Neural cell (in vitro differentiated cells): ENCODE data around the gene USP13. TPM values are rescaled to one million over a fixed set of nuclear protein-coding genes. Genes with fewer than 3 reads are reported as not detected.

ENCODE experiments used
- H2AFZ ChIP-seq: fragments of 200-600, 300-800 bp; sonication (generic), shearing (Covaris generic); 2 replicates; pipeline ENCODE4 v1.6.0; 2014; ENCODE audit warnings: low read depth, mild to moderate bottlenecking, antibody characterized with exemption, low read length, moderate library complexity
- H3F3A ChIP-seq: fragments of 200-600 bp; shearing (Covaris generic); 2 replicates; pipeline ENCODE4 v1.6.1; 2016; ENCODE audit warnings: mild to moderate bottlenecking, moderate library complexity, mixed read lengths, antibody characterized with exemption, low read length; ENCODE audit not compliant: insufficient read depth, poor library complexity, severe bottlenecking
- H3K27ac ChIP-seq: fragments of 200-600, 300-800 bp; sonication (generic), shearing (Covaris generic); 2 replicates; pipeline ENCODE4 v1.5.1; 2014; ENCODE audit warnings: mild to moderate bottlenecking, low read length, moderate library complexity
- H3K27me3 ChIP-seq: fragments of 300-800, 200-600 bp; sonication (generic), shearing (Covaris generic); 2 replicates; pipeline ENCODE4 v1.6.0; 2014; ENCODE audit warnings: mild to moderate bottlenecking, low read depth, low read length, moderate library complexity; ENCODE audit not compliant: insufficient read depth
- H3K36me3 ChIP-seq: fragments of 300-800, 200-600 bp; sonication (generic), shearing (Covaris generic); 2 replicates; pipeline ENCODE4 v1.5.1; 2014; ENCODE audit warnings: mild to moderate bottlenecking, antibody characterized with exemption, low read length, moderate library complexity; ENCODE audit not compliant: insufficient read depth
- H3K4me2 ChIP-seq: fragments of 300-800, 200-600 bp; sonication (generic), shearing (Covaris generic); 2 replicates; pipeline ENCODE4 v1.6.0; 2014; ENCODE audit warnings: mild to moderate bottlenecking, low read length
- H3K4me3 ChIP-seq: fragments of 300-800, 200-600 bp; sonication (generic), shearing (Covaris generic); 2 replicates; pipeline ENCODE4 v1.5.1; 2014; ENCODE audit warnings: mild to moderate bottlenecking, low read length, moderate library complexity
- H3K79me2 ChIP-seq: fragments of 200-600 bp; shearing (Covaris generic); replicated peaks from 2 replicates; pipeline ENCODE4 v1.6.0; 2014; ENCODE audit warnings: mild to moderate bottlenecking, low read length, moderate library complexity; ENCODE audit not compliant: insufficient read depth
- H3K9ac ChIP-seq: fragments of 300-800, 200-600 bp; sonication (generic), shearing (Covaris generic); 2 replicates; pipeline ENCODE4 v1.6.1; 2016; ENCODE audit warnings: mild to moderate bottlenecking, low read length, mixed read lengths
- H3K9me2 ChIP-seq: fragments of 200-600 bp; shearing (Covaris generic); 2 replicates; pipeline ENCODE4 v1.6.1; 2016; ENCODE audit warnings: mild to moderate bottlenecking, low read length, mixed read lengths; ENCODE audit not compliant: insufficient read depth
- H3K9me3 ChIP-seq: fragments of 200-600, 300-800 bp; sonication (generic), shearing (Covaris generic); 2 replicates; pipeline ENCODE4 v1.6.1; 2016; ENCODE audit warnings: mild to moderate bottlenecking, mixed run types, low read length, moderate library complexity, mixed read lengths
- H4K20me1 ChIP-seq: fragments of 200-600 bp; shearing (Covaris generic); 2 replicates; pipeline ENCODE4 v1.6.1; 2016; ENCODE audit warnings: mild to moderate bottlenecking, mixed run types; ENCODE audit not compliant: insufficient read depth
- EP300 ChIP-seq: fragments of 450-650 bp; conservative IDR thresholded peaks from 2 replicates; pipeline ENCODE4 v1.6.1; 2014; ENCODE audit warnings: antibody characterized with exemption, mild to moderate bottlenecking, moderate library complexity; ENCODE audit not compliant: poor library complexity, severe bottlenecking
- EZH2 ChIP-seq: fragments of 200-600, 300-800 bp; shearing (Covaris generic), sonication (generic); IDR thresholded peaks from 2 replicates; pipeline ENCODE4 v1.6.1; 2014; ENCODE audit warnings: antibody characterized with exemption, low read length, borderline replicate concordance, mild to moderate bottlenecking; ENCODE audit not compliant: insufficient read depth, poor library complexity, severe bottlenecking
- MXI1 ChIP-seq: fragments of 450-650 bp; conservative IDR thresholded peaks from 2 replicates; pipeline ENCODE4 v1.6.1; 2014; ENCODE audit warnings: antibody characterized with exemption, mild to moderate bottlenecking; ENCODE audit not compliant: poor library complexity, severe bottlenecking
- POLR2AphosphoS5 ChIP-seq: IDR thresholded peaks from 2 replicates; pipeline ENCODE4 v1.6.1; 2012
- RAD21 ChIP-seq: fragments of 450-650 bp; conservative IDR thresholded peaks from 2 replicates; pipeline ENCODE4 v1.6.1; 2014; ENCODE audit warnings: antibody characterized with exemption, mild to moderate bottlenecking, moderate library complexity
- SMC3 ChIP-seq: fragments of 450-650 bp; conservative IDR thresholded peaks from 2 replicates; pipeline ENCODE4 v1.6.1; 2014; ENCODE audit warnings: antibody characterized with exemption, mild to moderate bottlenecking, moderate library complexity; ENCODE audit not compliant: poor library complexity
- TAF1 ChIP-seq: IDR thresholded peaks from 2 replicates; pipeline ENCODE4 v1.6.1; 2012; ENCODE audit warnings: low read depth
- polyA plus RNA-seq: library from polyadenylated mRNA; depleted of rRNA; stranded (reverse); fragments of >200 nt; gene quantifications from 2 replicates; pipeline ENCODE4 v1.2.3, GENCODE V29; 2014
- TF ChIP-seq, protein P1 (sequence below): fragments of 450-650 bp; IDR thresholded peaks from 2 replicates; pipeline ENCODE4 v1.5.1; 2014; ENCODE audit warnings: antibody characterized with exemption, mild to moderate bottlenecking, moderate library complexity; ENCODE audit not compliant: poor library complexity, severe bottlenecking
- TF ChIP-seq, protein P2 (sequence below): IDR thresholded peaks from 2 replicates; pipeline ENCODE4 v1.6.1; 2012; ENCODE audit warnings: borderline replicate concordance

USP13 gene
- polyA plus RNA-seq, 1 donor from 2014 or later, result 3.8 TPM

DNA sequence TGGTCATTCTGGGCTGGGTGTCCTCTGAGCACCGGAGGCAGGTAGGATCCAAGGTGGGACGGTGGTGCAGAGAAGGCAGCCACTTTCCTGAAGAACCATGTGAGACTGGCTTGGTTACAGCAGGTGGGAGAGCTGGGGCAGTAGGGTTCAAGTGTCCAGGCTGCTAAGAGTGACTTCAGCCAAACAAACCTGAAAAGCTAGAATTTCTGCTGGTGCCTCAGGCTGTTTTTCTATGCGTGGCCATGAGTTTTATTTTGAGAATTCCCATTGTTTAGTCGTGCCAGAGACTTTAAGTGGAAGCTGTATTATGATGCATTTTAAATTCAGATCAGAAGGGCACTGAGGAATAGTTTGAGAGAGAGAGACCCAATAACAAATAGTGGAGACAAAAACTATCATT is 20.1 kb downstream of the USP13 start:
- Histone ChIP-seq H3K4me2 (no peak overlapping the region), H3K9me3 (no peaks in the 10 kb centered on the region), H3K9me2 (no peaks in the 10 kb centered on the region), H3F3A (no peaks in the 10 kb centered on the region), H3K27me3 (no peaks in the 10 kb centered on the region), H3K79me2 (no peaks in the 10 kb centered on the region), H3K27ac (no peak overlapping the region), H3K36me3 (no peaks in the 10 kb centered on the region), H2AFZ (no peak overlapping the region), H3K9ac (no peak overlapping the region), H3K4me3 (no peak overlapping the region), H4K20me1 (no peaks in the 10 kb centered on the region)
- TF ChIP-seq, protein P1, sequence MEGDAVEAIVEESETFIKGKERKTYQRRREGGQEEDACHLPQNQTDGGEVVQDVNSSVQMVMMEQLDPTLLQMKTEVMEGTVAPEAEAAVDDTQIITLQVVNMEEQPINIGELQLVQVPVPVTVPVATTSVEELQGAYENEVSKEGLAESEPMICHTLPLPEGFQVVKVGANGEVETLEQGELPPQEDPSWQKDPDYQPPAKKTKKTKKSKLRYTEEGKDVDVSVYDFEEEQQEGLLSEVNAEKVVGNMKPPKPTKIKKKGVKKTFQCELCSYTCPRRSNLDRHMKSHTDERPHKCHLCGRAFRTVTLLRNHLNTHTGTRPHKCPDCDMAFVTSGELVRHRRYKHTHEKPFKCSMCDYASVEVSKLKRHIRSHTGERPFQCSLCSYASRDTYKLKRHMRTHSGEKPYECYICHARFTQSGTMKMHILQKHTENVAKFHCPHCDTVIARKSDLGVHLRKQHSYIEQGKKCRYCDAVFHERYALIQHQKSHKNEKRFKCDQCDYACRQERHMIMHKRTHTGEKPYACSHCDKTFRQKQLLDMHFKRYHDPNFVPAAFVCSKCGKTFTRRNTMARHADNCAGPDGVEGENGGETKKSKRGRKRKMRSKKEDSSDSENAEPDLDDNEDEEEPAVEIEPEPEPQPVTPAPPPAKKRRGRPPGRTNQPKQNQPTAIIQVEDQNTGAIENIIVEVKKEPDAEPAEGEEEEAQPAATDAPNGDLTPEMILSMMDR, result no peak

DNA sequence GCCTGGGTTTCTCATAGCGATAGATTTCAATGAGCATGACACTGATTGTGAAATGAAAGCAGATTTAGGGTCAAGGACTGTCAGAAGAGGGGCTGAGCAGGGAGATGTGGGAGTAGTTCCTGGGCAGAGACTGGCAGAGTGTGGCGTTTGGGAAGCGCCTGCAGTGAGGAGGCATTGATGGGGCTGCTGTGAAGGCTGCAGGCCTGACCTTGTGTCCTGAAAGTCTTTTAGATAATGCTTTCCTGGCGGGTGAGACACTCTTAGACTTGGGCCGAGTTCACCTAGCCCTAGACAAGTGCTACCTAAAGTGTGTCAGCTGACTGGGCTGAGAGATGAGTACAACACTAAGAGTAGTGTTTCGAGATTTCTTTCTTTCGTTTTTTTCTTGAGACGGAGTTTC is 20.7 kb downstream of the USP13 start:
- Histone ChIP-seq H3K27ac (no peak overlapping the region), H3K4me3 (no peak overlapping the region), H3F3A (no peaks in the 10 kb centered on the region), H4K20me1 (no peaks in the 10 kb centered on the region), H3K36me3 (no peaks in the 10 kb centered on the region), H3K9me2 (no peaks in the 10 kb centered on the region), H2AFZ (no peak overlapping the region), H3K4me2 (no peak overlapping the region), H3K9me3 (no peaks in the 10 kb centered on the region), H3K27me3 (no peaks in the 10 kb centered on the region), H3K9ac (no peak overlapping the region), H3K79me2 (peaks cover 1% of the 10 kb centered on the region)
- TF ChIP-seq MXI1 (no peak), SMC3 (no peak), TAF1 (no peak), RAD21 (no peak), POLR2AphosphoS5 (no peak), EZH2 (no peak), EP300 (no peak)
- TF ChIP-seq, protein P1, result no peak
- TF ChIP-seq, protein P2, sequence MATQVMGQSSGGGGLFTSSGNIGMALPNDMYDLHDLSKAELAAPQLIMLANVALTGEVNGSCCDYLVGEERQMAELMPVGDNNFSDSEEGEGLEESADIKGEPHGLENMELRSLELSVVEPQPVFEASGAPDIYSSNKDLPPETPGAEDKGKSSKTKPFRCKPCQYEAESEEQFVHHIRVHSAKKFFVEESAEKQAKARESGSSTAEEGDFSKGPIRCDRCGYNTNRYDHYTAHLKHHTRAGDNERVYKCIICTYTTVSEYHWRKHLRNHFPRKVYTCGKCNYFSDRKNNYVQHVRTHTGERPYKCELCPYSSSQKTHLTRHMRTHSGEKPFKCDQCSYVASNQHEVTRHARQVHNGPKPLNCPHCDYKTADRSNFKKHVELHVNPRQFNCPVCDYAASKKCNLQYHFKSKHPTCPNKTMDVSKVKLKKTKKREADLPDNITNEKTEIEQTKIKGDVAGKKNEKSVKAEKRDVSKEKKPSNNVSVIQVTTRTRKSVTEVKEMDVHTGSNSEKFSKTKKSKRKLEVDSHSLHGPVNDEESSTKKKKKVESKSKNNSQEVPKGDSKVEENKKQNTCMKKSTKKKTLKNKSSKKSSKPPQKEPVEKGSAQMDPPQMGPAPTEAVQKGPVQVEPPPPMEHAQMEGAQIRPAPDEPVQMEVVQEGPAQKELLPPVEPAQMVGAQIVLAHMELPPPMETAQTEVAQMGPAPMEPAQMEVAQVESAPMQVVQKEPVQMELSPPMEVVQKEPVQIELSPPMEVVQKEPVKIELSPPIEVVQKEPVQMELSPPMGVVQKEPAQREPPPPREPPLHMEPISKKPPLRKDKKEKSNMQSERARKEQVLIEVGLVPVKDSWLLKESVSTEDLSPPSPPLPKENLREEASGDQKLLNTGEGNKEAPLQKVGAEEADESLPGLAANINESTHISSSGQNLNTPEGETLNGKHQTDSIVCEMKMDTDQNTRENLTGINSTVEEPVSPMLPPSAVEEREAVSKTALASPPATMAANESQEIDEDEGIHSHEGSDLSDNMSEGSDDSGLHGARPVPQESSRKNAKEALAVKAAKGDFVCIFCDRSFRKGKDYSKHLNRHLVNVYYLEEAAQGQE, result no peak
